ENCODE results near the gene BEND7. TPM values are rescaled to one million over a fixed set of nuclear protein-coding genes. Genes with fewer than 3 reads are reported as not detected.

The BEND7 gene
- total and polyA plus RNA-seq, 2 of the 8 experiments (the other 6 are each of a cell fraction or from before 2014, with no cell fraction given) = 1.9 to 8.2 TPM

DNA sequence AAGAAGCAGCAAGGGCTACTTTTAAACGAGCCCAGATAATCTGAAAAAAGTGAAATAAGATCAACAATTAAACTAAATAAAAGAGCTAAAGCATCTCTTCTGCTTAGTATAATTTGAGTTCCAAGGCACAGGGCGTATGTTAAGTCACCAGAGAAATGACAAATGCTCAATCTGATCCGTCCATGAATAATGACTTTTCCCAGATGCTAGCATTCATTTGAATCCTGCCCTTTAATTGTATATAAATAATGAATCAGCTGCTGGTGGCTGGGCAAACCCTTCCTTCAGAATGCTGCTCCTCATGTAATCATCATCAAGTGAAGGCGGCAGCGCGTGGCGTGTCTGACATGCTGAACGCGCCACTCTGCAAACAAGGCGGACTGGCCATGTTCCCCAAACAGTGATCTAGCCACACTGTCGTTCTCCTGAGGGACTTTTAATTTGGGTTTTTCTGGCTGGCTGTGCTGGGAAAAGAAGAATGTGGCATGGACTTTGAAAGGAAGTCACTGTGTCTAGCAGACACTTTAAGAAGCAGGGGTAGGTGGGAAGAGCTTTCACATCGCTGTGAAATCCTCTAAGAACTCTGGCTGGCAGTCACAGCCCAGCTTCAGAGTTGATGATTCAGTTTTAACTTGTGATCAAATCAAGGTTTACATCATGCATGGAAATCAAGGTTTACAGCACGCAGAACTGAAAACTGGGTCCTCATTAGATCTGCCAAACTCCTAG, 70.7 kb downstream of the BEND7 start (continued):
- TF ChIP-seq, protein P1, sequence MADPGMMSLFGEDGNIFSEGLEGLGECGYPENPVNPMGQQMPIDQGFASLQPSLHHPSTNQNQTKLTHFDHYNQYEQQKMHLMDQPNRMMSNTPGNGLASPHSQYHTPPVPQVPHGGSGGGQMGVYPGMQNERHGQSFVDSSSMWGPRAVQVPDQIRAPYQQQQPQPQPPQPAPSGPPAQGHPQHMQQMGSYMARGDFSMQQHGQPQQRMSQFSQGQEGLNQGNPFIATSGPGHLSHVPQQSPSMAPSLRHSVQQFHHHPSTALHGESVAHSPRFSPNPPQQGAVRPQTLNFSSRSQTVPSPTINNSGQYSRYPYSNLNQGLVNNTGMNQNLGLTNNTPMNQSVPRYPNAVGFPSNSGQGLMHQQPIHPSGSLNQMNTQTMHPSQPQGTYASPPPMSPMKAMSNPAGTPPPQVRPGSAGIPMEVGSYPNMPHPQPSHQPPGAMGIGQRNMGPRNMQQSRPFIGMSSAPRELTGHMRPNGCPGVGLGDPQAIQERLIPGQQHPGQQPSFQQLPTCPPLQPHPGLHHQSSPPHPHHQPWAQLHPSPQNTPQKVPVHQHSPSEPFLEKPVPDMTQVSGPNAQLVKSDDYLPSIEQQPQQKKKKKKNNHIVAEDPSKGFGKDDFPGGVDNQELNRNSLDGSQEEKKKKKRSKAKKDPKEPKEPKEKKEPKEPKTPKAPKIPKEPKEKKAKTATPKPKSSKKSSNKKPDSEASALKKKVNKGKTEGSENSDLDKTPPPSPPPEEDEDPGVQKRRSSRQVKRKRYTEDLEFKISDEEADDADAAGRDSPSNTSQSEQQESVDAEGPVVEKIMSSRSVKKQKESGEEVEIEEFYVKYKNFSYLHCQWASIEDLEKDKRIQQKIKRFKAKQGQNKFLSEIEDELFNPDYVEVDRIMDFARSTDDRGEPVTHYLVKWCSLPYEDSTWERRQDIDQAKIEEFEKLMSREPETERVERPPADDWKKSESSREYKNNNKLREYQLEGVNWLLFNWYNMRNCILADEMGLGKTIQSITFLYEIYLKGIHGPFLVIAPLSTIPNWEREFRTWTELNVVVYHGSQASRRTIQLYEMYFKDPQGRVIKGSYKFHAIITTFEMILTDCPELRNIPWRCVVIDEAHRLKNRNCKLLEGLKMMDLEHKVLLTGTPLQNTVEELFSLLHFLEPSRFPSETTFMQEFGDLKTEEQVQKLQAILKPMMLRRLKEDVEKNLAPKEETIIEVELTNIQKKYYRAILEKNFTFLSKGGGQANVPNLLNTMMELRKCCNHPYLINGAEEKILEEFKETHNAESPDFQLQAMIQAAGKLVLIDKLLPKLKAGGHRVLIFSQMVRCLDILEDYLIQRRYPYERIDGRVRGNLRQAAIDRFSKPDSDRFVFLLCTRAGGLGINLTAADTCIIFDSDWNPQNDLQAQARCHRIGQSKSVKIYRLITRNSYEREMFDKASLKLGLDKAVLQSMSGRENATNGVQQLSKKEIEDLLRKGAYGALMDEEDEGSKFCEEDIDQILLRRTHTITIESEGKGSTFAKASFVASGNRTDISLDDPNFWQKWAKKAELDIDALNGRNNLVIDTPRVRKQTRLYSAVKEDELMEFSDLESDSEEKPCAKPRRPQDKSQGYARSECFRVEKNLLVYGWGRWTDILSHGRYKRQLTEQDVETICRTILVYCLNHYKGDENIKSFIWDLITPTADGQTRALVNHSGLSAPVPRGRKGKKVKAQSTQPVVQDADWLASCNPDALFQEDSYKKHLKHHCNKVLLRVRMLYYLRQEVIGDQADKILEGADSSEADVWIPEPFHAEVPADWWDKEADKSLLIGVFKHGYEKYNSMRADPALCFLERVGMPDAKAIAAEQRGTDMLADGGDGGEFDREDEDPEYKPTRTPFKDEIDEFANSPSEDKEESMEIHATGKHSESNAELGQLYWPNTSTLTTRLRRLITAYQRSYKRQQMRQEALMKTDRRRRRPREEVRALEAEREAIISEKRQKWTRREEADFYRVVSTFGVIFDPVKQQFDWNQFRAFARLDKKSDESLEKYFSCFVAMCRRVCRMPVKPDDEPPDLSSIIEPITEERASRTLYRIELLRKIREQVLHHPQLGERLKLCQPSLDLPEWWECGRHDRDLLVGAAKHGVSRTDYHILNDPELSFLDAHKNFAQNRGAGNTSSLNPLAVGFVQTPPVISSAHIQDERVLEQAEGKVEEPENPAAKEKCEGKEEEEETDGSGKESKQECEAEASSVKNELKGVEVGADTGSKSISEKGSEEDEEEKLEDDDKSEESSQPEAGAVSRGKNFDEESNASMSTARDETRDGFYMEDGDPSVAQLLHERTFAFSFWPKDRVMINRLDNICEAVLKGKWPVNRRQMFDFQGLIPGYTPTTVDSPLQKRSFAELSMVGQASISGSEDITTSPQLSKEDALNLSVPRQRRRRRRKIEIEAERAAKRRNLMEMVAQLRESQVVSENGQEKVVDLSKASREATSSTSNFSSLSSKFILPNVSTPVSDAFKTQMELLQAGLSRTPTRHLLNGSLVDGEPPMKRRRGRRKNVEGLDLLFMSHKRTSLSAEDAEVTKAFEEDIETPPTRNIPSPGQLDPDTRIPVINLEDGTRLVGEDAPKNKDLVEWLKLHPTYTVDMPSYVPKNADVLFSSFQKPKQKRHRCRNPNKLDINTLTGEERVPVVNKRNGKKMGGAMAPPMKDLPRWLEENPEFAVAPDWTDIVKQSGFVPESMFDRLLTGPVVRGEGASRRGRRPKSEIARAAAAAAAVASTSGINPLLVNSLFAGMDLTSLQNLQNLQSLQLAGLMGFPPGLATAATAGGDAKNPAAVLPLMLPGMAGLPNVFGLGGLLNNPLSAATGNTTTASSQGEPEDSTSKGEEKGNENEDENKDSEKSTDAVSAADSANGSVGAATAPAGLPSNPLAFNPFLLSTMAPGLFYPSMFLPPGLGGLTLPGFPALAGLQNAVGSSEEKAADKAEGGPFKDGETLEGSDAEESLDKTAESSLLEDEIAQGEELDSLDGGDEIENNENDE (IDR thresholded peaks at IDR 0.05; ENCODE audit: insufficient replicate concordance, low read length) = no peak
- TF ChIP-seq GTF2F1 (IDR thresholded peaks at IDR 0.05; ENCODE audit: borderline replicate concordance, low read depth, low read length) = no peak
- no peak for TF ChIP-seq CREB1 (IDR thresholded peaks at IDR 0.05)
- TF ChIP-seq, protein P2, sequence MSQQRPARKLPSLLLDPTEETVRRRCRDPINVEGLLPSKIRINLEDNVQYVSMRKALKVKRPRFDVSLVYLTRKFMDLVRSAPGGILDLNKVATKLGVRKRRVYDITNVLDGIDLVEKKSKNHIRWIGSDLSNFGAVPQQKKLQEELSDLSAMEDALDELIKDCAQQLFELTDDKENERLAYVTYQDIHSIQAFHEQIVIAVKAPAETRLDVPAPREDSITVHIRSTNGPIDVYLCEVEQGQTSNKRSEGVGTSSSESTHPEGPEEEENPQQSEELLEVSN (IDR thresholded peaks at IDR 0.05) = no peak
- TF ChIP-seq ASH2L (IDR thresholded peaks at IDR 0.05; ENCODE audit: low read length) = no peak
- no peak for TF ChIP-seq EZH2 (IDR thresholded peaks at IDR 0.05; ENCODE audit: low read depth, low read length, severe bottlenecking)
- no peak for TF ChIP-seq JUND (IDR thresholded peaks at IDR 0.05; ENCODE audit: low read length)
- TF ChIP-seq FOSL1 (IDR thresholded peaks at IDR 0.05; ENCODE audit: insufficient read depth, low read depth, low read length) = no peak
